HEK293 (cell line): Measurements from ENCODE around the gene LY6G6F.
A peak's percentile ranks its signal among the peaks of the same experiment; 100 is the strongest.

ENCODE experiments used
- CTCF ChIA-PET: fragments of 350-600 bp; formaldehyde crosslinking; extraction: SDS; loops from one replicate; lab custom pipeline; 2021; ENCODE audit warnings: antibody characterized with exemption; lab: Yijun Ruan, JAX
- POLR2A ChIA-PET: fragments of 300-600 bp; formaldehyde crosslinking; extraction: SDS; loops from one replicate; lab custom pipeline; 2020; ENCODE audit warnings: antibody characterized with exemption, inconsistent platforms; lab: Yijun Ruan, JAX
- H3K27ac ChIP-seq: fragments of 200-500 bp; sonication (Bioruptor generic); 2 replicates; pipeline ENCODE4 v1.5.1; 2014; ENCODE audit warnings: low read depth, low read length, control low read depth, inconsistent platforms; ENCODE audit errors: extremely low read depth
- H3K36me3 ChIP-seq, 2 experiments: fragments of 200-500 bp in 1 of 2; sonication (Bioruptor generic) in 1 of 2; 1 replicate in 1 of 2; 2 replicates in 1 of 2; pipeline ENCODE4 v1.5.1; 2014 to 2017; ENCODE audit warnings: inconsistent platforms in 2 of 2, low read length in 2 of 2; ENCODE audit not compliant: control insufficient read depth in 2 of 2, insufficient read depth in 1 of 2
- H3K4me1 ChIP-seq: fragments of 200-500 bp; sonication (Bioruptor generic); 2 replicates; pipeline ENCODE4 v1.5.1; 2014; ENCODE audit warnings: mild to moderate bottlenecking, low read length, inconsistent platforms; ENCODE audit not compliant: control insufficient read depth, insufficient read depth
- H3K4me3 ChIP-seq: 2 replicates; pipeline ENCODE4 v1.5.1; 2011; ENCODE audit warnings: low read depth, mild to moderate bottlenecking, control low read depth, low read length, moderate library complexity
- H3K9me3 ChIP-seq: fragments of 200-500 bp; sonication (Bioruptor generic); 2 replicates; pipeline ENCODE4 v1.5.1; 2014; ENCODE audit warnings: low read depth, low read length, inconsistent platforms; ENCODE audit not compliant: control insufficient read depth, insufficient read depth
- EGR2 ChIP-seq: fragments of 450-650 bp; formaldehyde crosslinking; IDR thresholded peaks from 2 replicates; pipeline ENCODE4 v1.5.1; 2016; ENCODE audit warnings: low read depth, missing biosample characterization, missing genetic modification characterization
- GLIS2 ChIP-seq: fragments of 450-650 bp; formaldehyde crosslinking; IDR thresholded peaks from 2 replicates; pipeline ENCODE4 v1.5.1; 2016; ENCODE audit warnings: missing biosample characterization, missing genetic modification characterization
- KLF10 ChIP-seq: fragments of 450-650 bp; IDR thresholded peaks from 2 replicates; pipeline ENCODE4 v1.5.1; 2018; ENCODE audit warnings: missing biosample characterization, mild to moderate bottlenecking, missing genetic modification characterization
- TRIM28 ChIP-seq: IDR thresholded peaks from 2 replicates; pipeline ENCODE4 v1.6.1; 2011; ENCODE audit warnings: low read length, control low read depth, borderline replicate concordance
- YY2 ChIP-seq: fragments of 450-650 bp; formaldehyde crosslinking; IDR thresholded peaks from 2 replicates; pipeline ENCODE4 v1.5.1; 2016; ENCODE audit warnings: missing biosample characterization, missing genetic modification characterization
- ZBTB10 ChIP-seq: fragments of 450-650 bp; formaldehyde crosslinking; IDR thresholded peaks from 2 replicates; pipeline ENCODE4 v1.5.1; 2016; ENCODE audit warnings: missing biosample characterization, missing genetic modification characterization
- ZBTB48 ChIP-seq: fragments of 450-650 bp; formaldehyde crosslinking; IDR thresholded peaks from 2 replicates; pipeline ENCODE4 v1.5.1; 2016; ENCODE audit warnings: missing biosample characterization, missing genetic modification characterization
- ZNF19 ChIP-seq: fragments of 450-650 bp; formaldehyde crosslinking; IDR thresholded peaks from 2 replicates; pipeline ENCODE4; 2016; ENCODE audit warnings: missing biosample characterization, missing genetic modification characterization, low read depth
- ZNF214 ChIP-seq: fragments of 450-650 bp; formaldehyde crosslinking; IDR thresholded peaks from 2 replicates; pipeline ENCODE4 v1.5.1; 2017; ENCODE audit warnings: missing biosample characterization, mild to moderate bottlenecking, missing genetic modification characterization, borderline replicate concordance
- ZNF23 ChIP-seq: fragments of 450-650 bp; formaldehyde crosslinking; IDR thresholded peaks from 2 replicates; pipeline ENCODE4 v1.5.1; 2016; ENCODE audit warnings: missing biosample characterization, missing genetic modification characterization, borderline replicate concordance
- ZNF48 ChIP-seq: fragments of 450-650 bp; formaldehyde crosslinking; IDR thresholded peaks from 2 replicates; pipeline ENCODE4 v1.5.1; 2016; ENCODE audit warnings: missing biosample characterization, missing genetic modification characterization
- ZNF560 ChIP-seq: fragments of 450-650 bp; formaldehyde crosslinking; IDR thresholded peaks from 2 replicates; pipeline ENCODE4 v1.5.1; 2017; ENCODE audit warnings: missing biosample characterization, missing genetic modification characterization, borderline replicate concordance
- ZNF571 ChIP-seq: fragments of 450-650 bp; formaldehyde crosslinking; IDR thresholded peaks from 2 replicates; pipeline ENCODE4 v1.5.0; 2017; ENCODE audit warnings: missing biosample characterization, missing genetic modification characterization
- ZNF629 ChIP-seq: fragments of 450-650 bp; formaldehyde crosslinking; IDR thresholded peaks from 2 replicates; pipeline ENCODE4 v1.5.1; 2017; ENCODE audit warnings: missing biosample characterization, missing genetic modification characterization
- ZNF768 ChIP-seq: fragments of 450-650 bp; formaldehyde crosslinking; IDR thresholded peaks from 2 replicates; pipeline ENCODE4 v1.5.1; 2018; ENCODE audit warnings: missing biosample characterization, mild to moderate bottlenecking, missing genetic modification characterization
- TF ChIP-seq, protein P1 (sequence below): fragments of 450-650 bp; formaldehyde crosslinking; IDR thresholded peaks from 2 replicates; pipeline ENCODE4 v1.5.1; 2016; ENCODE audit warnings: missing biosample characterization, missing genetic modification characterization
- TF ChIP-seq, protein P2 (sequence below): fragments of 450-650 bp; formaldehyde crosslinking; IDR thresholded peaks from 2 replicates; pipeline ENCODE4 v1.5.1; 2016; ENCODE audit warnings: missing biosample characterization, missing genetic modification characterization
- TF ChIP-seq, protein P3 (sequence below): fragments of 450-650 bp; formaldehyde crosslinking; IDR thresholded peaks from 2 replicates; pipeline ENCODE4 v1.5.1; 2016; ENCODE audit warnings: missing biosample characterization, missing genetic modification characterization
- TF ChIP-seq, protein P4 (sequence below): fragments of 450-650 bp; formaldehyde crosslinking; conservative IDR thresholded peaks from 2 replicates; pipeline ENCODE4 v1.5.1; 2016; ENCODE audit warnings: low read depth, missing biosample characterization, missing genetic modification characterization
- TF ChIP-seq, protein P5 (sequence below): sonication (generic); formaldehyde crosslinking; IDR thresholded peaks from 2 replicates; pipeline ENCODE4 v1.8.1; 2022; ENCODE audit warnings: mild to moderate bottlenecking, moderate library complexity, missing genetic modification reagents

LY6G6F gene

GRCh38 chr6:31666337-31666965, 40.2 kb upstream of the LY6G6F start:
- H3K4me1 ChIP-seq, result 0 out of 2 replicates have a peak, but pooled peaks cover 4% of the 10 kb centered on the region
- CTCF ChIA-PET, result interaction anchor here (0.6 to 1.3 kb wide), 6 partner anchors 12 to 82 kb away, joined by 3 to 5 read pairs (median 4); partner anchors contain the start of gene LY6G5C
- POLR2A ChIA-PET, result interaction anchor here (0.6 to 7.4 kb wide), 6 partner anchors 9 to 168 kb away, joined by 3 to 180 read pairs (median 5); partner anchors contain the start of genes ABHD16A, APOM, BAG6 and HSPA1B
- H3K36me3 ChIP-seq, result peaks cover 35 to 71% of the 10 kb centered on the region in 2 experiments
- H3K9me3 ChIP-seq, result no peaks in the 10 kb centered on the region
- H3K27ac ChIP-seq, result peak overlapping the region; percentile 73
- H3K4me3 ChIP-seq, result peak overlapping the region; percentile 92
- TF ChIP-seq, protein P1, sequence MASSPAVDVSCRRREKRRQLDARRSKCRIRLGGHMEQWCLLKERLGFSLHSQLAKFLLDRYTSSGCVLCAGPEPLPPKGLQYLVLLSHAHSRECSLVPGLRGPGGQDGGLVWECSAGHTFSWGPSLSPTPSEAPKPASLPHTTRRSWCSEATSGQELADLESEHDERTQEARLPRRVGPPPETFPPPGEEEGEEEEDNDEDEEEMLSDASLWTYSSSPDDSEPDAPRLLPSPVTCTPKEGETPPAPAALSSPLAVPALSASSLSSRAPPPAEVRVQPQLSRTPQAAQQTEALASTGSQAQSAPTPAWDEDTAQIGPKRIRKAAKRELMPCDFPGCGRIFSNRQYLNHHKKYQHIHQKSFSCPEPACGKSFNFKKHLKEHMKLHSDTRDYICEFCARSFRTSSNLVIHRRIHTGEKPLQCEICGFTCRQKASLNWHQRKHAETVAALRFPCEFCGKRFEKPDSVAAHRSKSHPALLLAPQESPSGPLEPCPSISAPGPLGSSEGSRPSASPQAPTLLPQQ (tag by site-specific recombination), result no peak
- TF ChIP-seq KLF10 (tag by site-specific recombination) (no peak), EGR2 (0 out of 2 replicates have a peak, but pooled peaks have one; percentile 4), ZNF19 (tag by site-specific recombination) (no peak), ZBTB10 (tag by site-specific recombination) (no peak), TRIM28 (no peak), ZNF214 (tag by site-specific recombination) (no peak), ZNF560 (tag by site-specific recombination) (no peak), GLIS2 (0 out of 2 replicates have a peak, but pooled peaks have one; percentile 10), ZBTB48 (tag by site-specific recombination) (peak; percentile 36), ZNF571 (tag by site-specific recombination) (no peak), YY2 (tag by site-specific recombination) (no peak), ZNF23 (tag by site-specific recombination) (no peak), ZNF629 (tag by site-specific recombination) (no peak), ZNF768 (no peak), ZNF48 (tag by site-specific recombination) (no peak)
- TF ChIP-seq, protein P2, sequence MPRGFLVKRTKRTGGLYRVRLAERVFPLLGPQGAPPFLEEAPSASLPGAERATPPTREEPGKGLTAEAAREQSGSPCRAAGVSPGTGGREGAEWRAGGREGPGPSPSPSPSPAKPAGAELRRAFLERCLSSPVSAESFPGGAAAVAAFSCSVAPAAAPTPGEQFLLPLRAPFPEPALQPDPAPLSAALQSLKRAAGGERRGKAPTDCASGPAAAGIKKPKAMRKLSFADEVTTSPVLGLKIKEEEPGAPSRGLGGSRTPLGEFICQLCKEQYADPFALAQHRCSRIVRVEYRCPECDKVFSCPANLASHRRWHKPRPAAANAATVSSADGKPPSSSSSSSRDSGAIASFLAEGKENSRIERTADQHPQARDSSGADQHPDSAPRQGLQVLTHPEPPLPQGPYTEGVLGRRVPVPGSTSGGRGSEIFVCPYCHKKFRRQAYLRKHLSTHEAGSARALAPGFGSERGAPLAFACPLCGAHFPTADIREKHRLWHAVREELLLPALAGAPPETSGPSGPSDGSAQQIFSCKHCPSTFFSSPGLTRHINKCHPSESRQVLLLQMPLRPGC (tag by site-specific recombination), result no peak
- TF ChIP-seq, protein P3, sequence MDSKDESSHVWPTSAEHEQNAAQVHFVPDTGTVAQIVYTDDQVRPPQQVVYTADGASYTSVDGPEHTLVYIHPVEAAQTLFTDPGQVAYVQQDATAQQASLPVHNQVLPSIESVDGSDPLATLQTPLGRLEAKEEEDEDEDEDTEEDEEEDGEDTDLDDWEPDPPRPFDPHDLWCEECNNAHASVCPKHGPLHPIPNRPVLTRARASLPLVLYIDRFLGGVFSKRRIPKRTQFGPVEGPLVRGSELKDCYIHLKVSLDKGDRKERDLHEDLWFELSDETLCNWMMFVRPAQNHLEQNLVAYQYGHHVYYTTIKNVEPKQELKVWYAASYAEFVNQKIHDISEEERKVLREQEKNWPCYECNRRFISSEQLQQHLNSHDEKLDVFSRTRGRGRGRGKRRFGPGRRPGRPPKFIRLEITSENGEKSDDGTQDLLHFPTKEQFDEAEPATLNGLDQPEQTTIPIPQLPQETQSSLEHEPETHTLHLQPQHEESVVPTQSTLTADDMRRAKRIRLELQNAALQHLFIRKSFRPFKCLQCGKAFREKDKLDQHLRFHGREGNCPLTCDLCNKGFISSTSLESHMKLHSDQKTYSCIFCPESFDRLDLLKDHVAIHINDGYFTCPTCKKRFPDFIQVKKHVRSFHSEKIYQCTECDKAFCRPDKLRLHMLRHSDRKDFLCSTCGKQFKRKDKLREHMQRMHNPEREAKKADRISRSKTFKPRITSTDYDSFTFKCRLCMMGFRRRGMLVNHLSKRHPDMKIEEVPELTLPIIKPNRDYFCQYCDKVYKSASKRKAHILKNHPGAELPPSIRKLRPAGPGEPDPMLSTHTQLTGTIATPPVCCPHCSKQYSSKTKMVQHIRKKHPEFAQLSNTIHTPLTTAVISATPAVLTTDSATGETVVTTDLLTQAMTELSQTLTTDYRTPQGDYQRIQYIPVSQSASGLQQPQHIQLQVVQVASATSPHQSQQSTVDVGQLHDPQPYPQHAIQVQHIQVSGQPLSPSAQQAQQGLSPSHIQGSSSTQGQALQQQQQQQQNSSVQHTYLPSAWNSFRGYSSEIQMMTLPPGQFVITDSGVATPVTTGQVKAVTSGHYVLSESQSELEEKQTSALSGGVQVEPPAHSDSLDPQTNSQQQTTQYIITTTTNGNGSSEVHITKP (tag by site-specific recombination), result peak; percentile 86
- TF ChIP-seq, protein P4, sequence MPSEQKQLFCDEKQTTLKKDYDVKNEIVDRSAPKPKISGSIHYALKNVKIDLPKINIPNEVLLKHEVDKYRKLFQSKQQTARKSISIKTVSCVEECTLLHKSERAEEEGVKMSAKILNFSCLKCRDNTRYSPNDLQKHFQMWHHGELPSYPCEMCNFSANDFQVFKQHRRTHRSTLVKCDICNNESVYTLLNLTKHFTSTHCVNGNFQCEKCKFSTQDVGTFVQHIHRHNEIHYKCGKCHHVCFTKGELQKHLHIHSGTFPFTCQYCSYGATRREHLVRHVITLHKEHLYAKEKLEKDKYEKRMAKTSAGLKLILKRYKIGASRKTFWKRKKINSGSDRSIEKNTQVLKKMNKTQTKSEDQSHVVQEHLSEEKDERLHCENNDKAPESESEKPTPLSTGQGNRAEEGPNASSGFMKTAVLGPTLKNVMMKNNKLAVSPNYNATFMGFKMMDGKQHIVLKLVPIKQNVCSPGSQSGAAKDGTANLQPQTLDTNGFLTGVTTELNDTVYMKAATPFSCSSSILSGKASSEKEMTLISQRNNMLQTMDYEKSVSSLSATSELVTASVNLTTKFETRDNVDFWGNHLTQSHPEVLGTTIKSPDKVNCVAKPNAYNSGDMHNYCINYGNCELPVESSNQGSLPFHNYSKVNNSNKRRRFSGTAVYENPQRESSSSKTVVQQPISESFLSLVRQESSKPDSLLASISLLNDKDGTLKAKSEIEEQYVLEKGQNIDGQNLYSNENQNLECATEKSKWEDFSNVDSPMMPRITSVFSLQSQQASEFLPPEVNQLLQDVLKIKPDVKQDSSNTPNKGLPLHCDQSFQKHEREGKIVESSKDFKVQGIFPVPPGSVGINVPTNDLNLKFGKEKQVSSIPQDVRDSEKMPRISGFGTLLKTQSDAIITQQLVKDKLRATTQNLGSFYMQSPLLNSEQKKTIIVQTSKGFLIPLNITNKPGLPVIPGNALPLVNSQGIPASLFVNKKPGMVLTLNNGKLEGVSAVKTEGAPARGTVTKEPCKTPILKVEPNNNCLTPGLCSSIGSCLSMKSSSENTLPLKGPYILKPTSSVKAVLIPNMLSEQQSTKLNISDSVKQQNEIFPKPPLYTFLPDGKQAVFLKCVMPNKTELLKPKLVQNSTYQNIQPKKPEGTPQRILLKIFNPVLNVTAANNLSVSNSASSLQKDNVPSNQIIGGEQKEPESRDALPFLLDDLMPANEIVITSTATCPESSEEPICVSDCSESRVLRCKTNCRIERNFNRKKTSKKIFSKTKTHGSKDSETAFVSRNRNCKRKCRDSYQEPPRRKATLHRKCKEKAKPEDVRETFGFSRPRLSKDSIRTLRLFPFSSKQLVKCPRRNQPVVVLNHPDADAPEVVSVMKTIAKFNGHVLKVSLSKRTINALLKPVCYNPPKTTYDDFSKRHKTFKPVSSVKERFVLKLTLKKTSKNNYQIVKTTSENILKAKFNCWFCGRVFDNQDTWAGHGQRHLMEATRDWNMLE (tag by site-specific recombination), result no peak
- TF ChIP-seq, protein P5, sequence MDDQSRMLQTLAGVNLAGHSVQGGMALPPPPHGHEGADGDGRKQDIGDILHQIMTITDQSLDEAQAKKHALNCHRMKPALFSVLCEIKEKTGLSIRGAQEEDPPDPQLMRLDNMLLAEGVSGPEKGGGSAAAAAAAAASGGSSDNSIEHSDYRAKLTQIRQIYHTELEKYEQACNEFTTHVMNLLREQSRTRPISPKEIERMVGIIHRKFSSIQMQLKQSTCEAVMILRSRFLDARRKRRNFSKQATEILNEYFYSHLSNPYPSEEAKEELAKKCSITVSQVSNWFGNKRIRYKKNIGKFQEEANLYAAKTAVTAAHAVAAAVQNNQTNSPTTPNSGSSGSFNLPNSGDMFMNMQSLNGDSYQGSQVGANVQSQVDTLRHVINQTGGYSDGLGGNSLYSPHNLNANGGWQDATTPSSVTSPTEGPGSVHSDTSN (CRISPR knock-in tag), result no peak
